ENCODE results near the gene ANKMY1. TPM values are rescaled to one million over a fixed set of nuclear protein-coding genes. Genes with fewer than 3 reads are reported as not detected.

The ANKMY1 gene
- polyA plus RNA-seq, 3 donors: 2.1 to 22.9 (median 2.9) TPM

DNA sequence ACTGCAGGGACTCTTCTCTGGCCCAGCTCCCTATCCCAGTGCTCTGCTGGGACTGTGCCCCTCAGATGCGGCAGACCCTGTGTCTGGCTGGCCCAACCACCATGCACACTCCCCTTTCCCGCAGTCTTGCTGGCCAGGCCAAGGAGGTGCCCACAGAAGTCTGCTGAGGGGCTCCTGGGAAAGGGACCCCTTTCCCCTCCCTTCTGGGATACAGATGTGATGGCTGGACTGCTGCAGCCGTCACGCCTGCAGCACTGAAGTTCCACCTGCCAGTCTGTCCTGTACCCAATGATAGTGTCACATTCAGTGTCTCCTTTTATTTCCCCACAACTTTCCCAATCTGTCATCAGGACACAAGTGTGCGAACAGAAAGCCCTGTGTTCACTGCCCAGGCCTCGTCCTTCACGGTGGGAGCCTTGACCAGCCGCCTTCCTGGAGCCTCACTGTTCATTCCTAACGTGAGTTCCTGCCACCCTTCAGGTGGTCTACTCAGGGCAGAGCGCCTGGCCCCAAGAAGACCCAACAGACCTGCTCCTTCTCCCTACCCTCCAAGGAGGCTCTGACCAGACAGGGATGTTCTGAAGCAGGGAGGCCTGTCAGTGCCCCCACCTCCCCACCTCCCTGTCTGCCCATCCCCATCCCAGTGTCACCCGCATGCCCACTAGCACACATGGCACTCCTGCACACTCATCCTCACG is 47.1 kb downstream of the ANKMY1 start:
- Histone ChIP-seq H3K79me2 (ENCODE audit: insufficient read depth, low read length) (no peaks in the 10 kb centered on the region), H3K27me3 (ENCODE audit: control insufficient read depth in 2 of 2, insufficient read depth in 2 of 2, low read length in 2 of 2) (no peaks in the 10 kb centered on the region), H3K27ac (ENCODE audit: low read depth in 1 of 2, low read length in 2 of 2) (no peak overlapping the region), H3K9me3 (replicated peaks in 1 of 2; ENCODE audit: control insufficient read depth in 1 of 2, insufficient read depth in 1 of 2, low read length in 2 of 2) (no peaks in the 10 kb centered on the region), H3K9ac (ENCODE audit: insufficient read depth, low read length, poor library complexity, severe bottlenecking) (no peak overlapping the region), H3K36me3 (replicated peaks in 1 of 2; ENCODE audit: control insufficient read depth in 1 of 2, insufficient read depth in 2 of 2, low read length in 2 of 2) (peaks cover 3 to 22% of the 10 kb centered on the region in 2 donors), H3K4me3 (replicated peaks in 1 of 3; ENCODE audit: low read depth in 2 of 3, low read length in 3 of 3) (no peak overlapping the region), H2AFZ (ENCODE audit: insufficient read depth, low read depth, low read length, poor library complexity, severe bottlenecking) (no peak overlapping the region), H3K4me2 (replicated peaks; ENCODE audit: extremely low read depth, low read length, poor library complexity, severe bottlenecking) (no peak overlapping the region), H3K4me1 (ENCODE audit: control insufficient read depth in 1 of 2, insufficient read depth in 2 of 2, low read length in 2 of 2) (peaks cover 13 to 15% of the 10 kb centered on the region in 2 donors), H4K20me1 (ENCODE audit: insufficient read depth, low read length) (no peaks in the 10 kb centered on the region)
- Mint-ChIP-seq H3K9me3 (no peaks in the 10 kb centered on the region), H3K4me1 (peaks cover 17% of the 10 kb centered on the region), H3K27ac (peak overlapping the region in 4 of 7 donors; percentile 2 to 68 (median 28)), H3K4me3 (no peak overlapping the region), H3K27me3 (ENCODE audit: low read depth in 3 of 3) (peaks cover 0 to 1% (median 0%) of the 10 kb centered on the region in 3 donors), H3K36me3 (peaks cover 26 to 28% of the 10 kb centered on the region in 2 donors)
- DNase-seq: no peak
- TF ChIP-seq, protein P1, sequence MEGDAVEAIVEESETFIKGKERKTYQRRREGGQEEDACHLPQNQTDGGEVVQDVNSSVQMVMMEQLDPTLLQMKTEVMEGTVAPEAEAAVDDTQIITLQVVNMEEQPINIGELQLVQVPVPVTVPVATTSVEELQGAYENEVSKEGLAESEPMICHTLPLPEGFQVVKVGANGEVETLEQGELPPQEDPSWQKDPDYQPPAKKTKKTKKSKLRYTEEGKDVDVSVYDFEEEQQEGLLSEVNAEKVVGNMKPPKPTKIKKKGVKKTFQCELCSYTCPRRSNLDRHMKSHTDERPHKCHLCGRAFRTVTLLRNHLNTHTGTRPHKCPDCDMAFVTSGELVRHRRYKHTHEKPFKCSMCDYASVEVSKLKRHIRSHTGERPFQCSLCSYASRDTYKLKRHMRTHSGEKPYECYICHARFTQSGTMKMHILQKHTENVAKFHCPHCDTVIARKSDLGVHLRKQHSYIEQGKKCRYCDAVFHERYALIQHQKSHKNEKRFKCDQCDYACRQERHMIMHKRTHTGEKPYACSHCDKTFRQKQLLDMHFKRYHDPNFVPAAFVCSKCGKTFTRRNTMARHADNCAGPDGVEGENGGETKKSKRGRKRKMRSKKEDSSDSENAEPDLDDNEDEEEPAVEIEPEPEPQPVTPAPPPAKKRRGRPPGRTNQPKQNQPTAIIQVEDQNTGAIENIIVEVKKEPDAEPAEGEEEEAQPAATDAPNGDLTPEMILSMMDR (IDR thresholded peaks at IDR 0.05): no peak
- intact Hi-C loops (cut with micrococcal nuclease): loop anchor here (5.0 to 10.0 kb wide), 4 partner anchors 74 to 324 kb away; partner anchors contain the start of gene CAPN10 (in 1 of the 2)
- WGBS (ENCODE audit: insufficient coverage): 96% methylated on average over 11 of the region's 12 CpGs

DNA sequence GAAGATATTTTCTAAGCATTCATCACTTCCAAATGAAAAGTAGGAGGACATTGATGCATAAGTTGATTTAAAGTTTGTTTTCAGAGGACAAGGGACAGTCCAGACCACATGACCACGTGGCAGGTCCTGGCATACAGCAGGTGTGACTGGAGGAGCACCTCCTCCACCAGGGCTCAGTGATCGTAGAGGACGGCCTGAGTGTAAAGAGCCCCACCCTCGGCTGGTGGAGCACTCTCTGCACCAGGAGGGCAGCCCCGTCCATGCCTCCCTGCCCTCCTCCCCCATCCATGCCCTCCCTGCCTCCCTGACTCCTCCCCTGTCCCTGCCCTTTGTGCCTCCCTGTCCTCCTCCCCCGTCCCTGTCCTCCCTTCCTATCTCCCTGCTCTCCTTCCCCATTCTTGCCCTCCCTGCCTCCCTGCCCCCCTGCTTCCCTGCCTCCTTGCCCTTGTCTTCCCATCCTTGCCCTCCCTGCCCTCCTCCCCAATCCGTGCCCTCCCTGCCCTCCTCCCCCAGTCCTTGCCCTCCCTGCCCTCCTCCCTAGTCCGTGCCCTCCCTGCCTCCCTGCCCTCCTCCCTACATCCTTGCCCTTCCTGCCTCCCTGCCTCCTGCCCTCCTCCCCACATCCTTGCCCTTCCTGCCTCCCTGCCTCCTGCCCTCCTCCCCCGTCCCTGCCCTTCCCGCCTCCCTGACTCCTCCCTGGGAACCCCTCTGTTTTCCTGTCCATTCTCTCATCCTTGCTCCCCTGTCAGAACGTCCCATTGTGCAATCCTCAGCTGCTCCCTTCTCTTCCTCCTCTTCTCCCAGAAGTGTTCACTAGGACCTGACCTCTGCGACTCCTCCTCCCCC is 47.9 kb downstream of the ANKMY1 start:
- Histone ChIP-seq H3K79me2 (ENCODE audit: insufficient read depth, low read length) (no peaks in the 10 kb centered on the region), H2AFZ (ENCODE audit: insufficient read depth, low read depth, low read length, poor library complexity, severe bottlenecking) (no peak overlapping the region), H3K9me3 (replicated peaks in 1 of 2; ENCODE audit: control insufficient read depth in 1 of 2, insufficient read depth in 1 of 2, low read length in 2 of 2) (no peaks in the 10 kb centered on the region), H3K4me1 (ENCODE audit: control insufficient read depth in 1 of 2, insufficient read depth in 2 of 2, low read length in 2 of 2) (peaks cover 13 to 15% of the 10 kb centered on the region in 2 donors), H3K27me3 (ENCODE audit: control insufficient read depth in 2 of 2, insufficient read depth in 2 of 2, low read length in 2 of 2) (no peaks in the 10 kb centered on the region), H3K4me2 (replicated peaks; ENCODE audit: extremely low read depth, low read length, poor library complexity, severe bottlenecking) (no peak overlapping the region), H3K36me3 (replicated peaks in 1 of 2; ENCODE audit: control insufficient read depth in 1 of 2, insufficient read depth in 2 of 2, low read length in 2 of 2) (peaks cover 3 to 22% of the 10 kb centered on the region in 2 donors), H3K9ac (ENCODE audit: insufficient read depth, low read length, poor library complexity, severe bottlenecking) (no peak overlapping the region), H3K4me3 (replicated peaks in 1 of 3; ENCODE audit: low read depth in 2 of 3, low read length in 3 of 3) (no peak overlapping the region), H3K27ac (ENCODE audit: low read depth in 1 of 2, low read length in 2 of 2) (no peak overlapping the region), H4K20me1 (ENCODE audit: insufficient read depth, low read length) (no peaks in the 10 kb centered on the region)
- 80% methylated on average over 12 of the region's 12 CpGs for WGBS (ENCODE audit: insufficient coverage)
- Mint-ChIP-seq H3K4me1 (peaks cover 17% of the 10 kb centered on the region), H3K27me3 (ENCODE audit: low read depth in 3 of 3) (peaks cover 0 to 1% (median 0%) of the 10 kb centered on the region in 3 donors), H3K36me3 (peaks cover 30 to 35% of the 10 kb centered on the region in 2 donors), H3K4me3 (no peak overlapping the region), H3K27ac (peak overlapping the region in 2 of 7 donors; percentile 2 to 68), H3K9me3 (no peaks in the 10 kb centered on the region)
- intact Hi-C loops (cut with micrococcal nuclease): loop anchor here (5.0 to 10.0 kb wide), 4 partner anchors 75 to 325 kb away; partner anchors contain the start of gene CAPN10 (in 1 of the 2)
- TF ChIP-seq, protein P1 (IDR thresholded peaks at IDR 0.05): no peak
- DNase-seq: no peak

Measured in CD14-positive monocyte (primary cell).